Measurements from ENCODE around the gene CD7. TPM values are rescaled to one million over a fixed set of nuclear protein-coding genes. Genes with fewer than 3 reads are reported as not detected.

The CD7 gene
- total RNA-seq, 1 donor from 2014 or later: 1.0 TPM

DNA sequence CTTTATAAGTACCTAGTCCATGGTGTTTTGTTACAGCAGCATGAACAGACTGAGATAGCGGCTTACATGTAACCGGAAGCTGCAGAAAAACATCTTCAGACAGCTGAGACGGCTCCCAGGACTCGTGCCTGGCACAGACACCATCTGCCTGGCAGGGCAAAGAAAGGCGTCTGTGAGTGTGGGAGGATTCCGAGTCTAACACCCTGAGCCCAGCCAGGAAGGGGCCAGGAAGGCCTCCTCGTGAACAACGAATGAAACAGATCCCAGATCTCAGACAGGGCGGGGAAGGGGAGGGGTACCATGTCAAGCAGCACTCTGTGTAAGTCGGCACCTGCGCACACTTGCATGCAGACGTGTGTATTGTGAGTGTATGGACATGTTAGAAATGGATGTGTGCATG, 39.6 kb downstream of the CD7 start:
- Mint-ChIP-seq H3K9me3 (ENCODE audit: unreplicated experiment) (no peaks in the 10 kb centered on the region), H3K36me3 (ENCODE audit: unreplicated experiment) (no peaks in the 10 kb centered on the region), H3K4me1 (ENCODE audit: unreplicated experiment) (peaks cover 7% of the 10 kb centered on the region), H3K27me3 (ENCODE audit: unreplicated experiment) (no peaks in the 10 kb centered on the region), H3K27ac (ENCODE audit: unreplicated experiment) (no peak overlapping the region), H3K4me3 (ENCODE audit: unreplicated experiment) (no peak overlapping the region)
- DNase-seq (ENCODE audit: extremely low spot score, unreplicated experiment): no peak
- TF ChIP-seq CTCF (IDR thresholded peaks at IDR 0.05): no peak

DNA sequence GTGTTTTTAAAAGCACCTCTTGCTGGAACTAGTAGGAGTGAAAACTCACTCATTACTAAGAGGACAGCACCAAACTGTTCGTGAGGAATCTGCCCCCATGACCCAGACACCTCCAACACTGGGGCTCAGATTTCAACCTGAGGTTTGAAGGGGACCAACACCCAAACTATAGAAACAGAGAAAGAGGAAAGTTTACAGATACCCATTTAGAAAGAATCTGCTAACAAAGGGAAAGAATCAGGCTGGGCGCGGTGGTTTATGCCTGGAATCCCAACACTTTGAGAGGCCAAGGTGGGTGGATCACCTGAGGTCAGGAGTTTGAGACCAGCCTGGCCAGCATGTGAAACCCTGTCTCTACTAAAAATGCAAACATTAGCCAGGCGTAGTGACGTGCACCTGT, 40.5 kb downstream of the CD7 start:
- Mint-ChIP-seq H3K36me3 (ENCODE audit: unreplicated experiment) (peaks cover 6% of the 10 kb centered on the region), H3K4me1 (ENCODE audit: unreplicated experiment) (peaks cover 9% of the 10 kb centered on the region), H3K9me3 (ENCODE audit: unreplicated experiment) (no peaks in the 10 kb centered on the region), H3K27ac (ENCODE audit: unreplicated experiment) (no peak overlapping the region), H3K4me3 (ENCODE audit: unreplicated experiment) (no peak overlapping the region), H3K27me3 (ENCODE audit: unreplicated experiment) (no peaks in the 10 kb centered on the region)
- no peak for TF ChIP-seq CTCF (IDR thresholded peaks at IDR 0.05)
- no peak for DNase-seq (ENCODE audit: extremely low spot score, unreplicated experiment)

- no peak for TF ChIP-seq CTCF (IDR thresholded peaks at IDR 0.05)
- peaks cover 12% of the 10 kb centered on the region for H3K36me3 Mint-ChIP-seq (ENCODE audit: unreplicated experiment)
- H3K4me3 Mint-ChIP-seq (ENCODE audit: unreplicated experiment): no peak overlapping the region
- no peaks in the 10 kb centered on the region for H3K27me3 Mint-ChIP-seq (ENCODE audit: unreplicated experiment)
- DNase-seq (ENCODE audit: extremely low spot score, unreplicated experiment): no peak
- H3K9me3 Mint-ChIP-seq (ENCODE audit: unreplicated experiment): no peaks in the 10 kb centered on the region
- H3K4me1 Mint-ChIP-seq (ENCODE audit: unreplicated experiment): peaks cover 25% of the 10 kb centered on the region
- H3K27ac Mint-ChIP-seq (ENCODE audit: unreplicated experiment): no peak overlapping the region
Measured at GRCh38 chr17:82275326-82275725, 42.1 kb downstream of the CD7 start.

DNA sequence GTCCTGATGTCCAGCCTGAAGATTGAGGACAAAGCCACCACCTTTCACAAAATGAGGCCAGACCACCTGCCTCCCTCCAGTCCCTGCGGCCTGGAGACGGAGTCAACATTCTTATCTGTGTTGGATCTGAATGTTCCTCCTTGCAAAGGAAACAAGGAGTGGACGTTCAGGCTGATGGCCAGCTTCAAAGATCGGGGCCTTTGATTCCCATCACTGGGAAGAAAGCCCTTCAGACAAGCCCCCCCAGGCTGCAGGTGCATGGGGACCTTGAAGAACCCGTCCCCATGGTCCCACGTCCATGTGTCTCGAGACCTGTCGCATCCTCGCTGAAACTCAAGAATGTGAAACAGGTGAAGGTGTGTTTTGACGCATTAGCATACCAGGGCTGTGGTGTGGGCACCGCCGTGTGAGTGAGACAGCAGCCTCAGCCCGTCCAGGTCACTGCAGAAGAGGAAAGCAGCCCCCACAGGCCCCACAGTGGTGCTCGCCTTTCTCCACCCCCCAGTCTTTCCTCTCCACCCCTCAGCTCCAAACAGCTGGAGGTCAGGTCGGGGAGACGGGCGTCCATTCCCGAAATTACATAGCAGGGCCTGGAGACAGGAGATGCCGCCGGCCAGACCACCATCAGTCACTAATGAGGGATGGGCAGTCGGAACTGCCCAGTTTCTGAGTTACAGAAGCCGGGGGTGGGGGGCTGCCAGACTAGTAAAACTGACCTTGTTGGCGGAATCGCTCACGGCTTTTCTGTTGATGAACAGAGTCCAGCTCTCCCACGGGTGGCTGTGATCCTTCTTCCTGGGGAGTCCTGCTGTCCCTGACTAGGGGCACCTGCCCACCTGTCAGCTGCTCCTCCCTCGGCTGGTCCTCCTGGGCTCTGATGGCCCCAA, 43.0 kb downstream of the CD7 start:
- Mint-ChIP-seq H3K4me3 (ENCODE audit: unreplicated experiment) (peak overlapping the region; percentile 88), H3K4me1 (ENCODE audit: unreplicated experiment) (peaks cover 35% of the 10 kb centered on the region), H3K36me3 (ENCODE audit: unreplicated experiment) (peaks cover 17% of the 10 kb centered on the region), H3K27ac (ENCODE audit: unreplicated experiment) (no peak overlapping the region), H3K27me3 (ENCODE audit: unreplicated experiment) (no peaks in the 10 kb centered on the region), H3K9me3 (ENCODE audit: unreplicated experiment) (no peaks in the 10 kb centered on the region)
- no peak for TF ChIP-seq CTCF (IDR thresholded peaks at IDR 0.05)
- DNase-seq (ENCODE audit: extremely low spot score, unreplicated experiment): no peak

GRCh38 chr17:82273327-82274133, 43.9 kb downstream of the CD7 start, which contains the start of gene CSNK1D:
Gene CSNK1D, minus strand, starts transcription at chr17:82273700. Its CDS starts 319 bp downstream, at chr17:82273381.
- peak; percentile 95 for DNase-seq (ENCODE audit: extremely low spot score, unreplicated experiment)
- Mint-ChIP-seq H3K36me3 (ENCODE audit: unreplicated experiment) (peaks cover 17% of the 10 kb centered on the region), H3K9me3 (ENCODE audit: unreplicated experiment) (no peaks in the 10 kb centered on the region), H3K4me3 (ENCODE audit: unreplicated experiment) (peak within 1 kb of the TSS; percentile 91), H3K27me3 (ENCODE audit: unreplicated experiment) (no peaks in the 10 kb centered on the region), H3K27ac (ENCODE audit: unreplicated experiment) (peak within 1 kb of the TSS; percentile 99), H3K4me1 (ENCODE audit: unreplicated experiment) (peaks cover 43% of the 10 kb centered on the region)
- TF ChIP-seq CTCF (IDR thresholded peaks at IDR 0.05): no peak
